NCI-H2029 treated with DMSO at 0.1 percent for 48 hours (cell line): Measurements from ENCODE around the gene SETDB2.

Experiments
- DNase-seq: peaks from one replicate; lab custom pipeline; 2025; lab: John Stamatoyannopoulos, UW

Gene SETDB2

DNA sequence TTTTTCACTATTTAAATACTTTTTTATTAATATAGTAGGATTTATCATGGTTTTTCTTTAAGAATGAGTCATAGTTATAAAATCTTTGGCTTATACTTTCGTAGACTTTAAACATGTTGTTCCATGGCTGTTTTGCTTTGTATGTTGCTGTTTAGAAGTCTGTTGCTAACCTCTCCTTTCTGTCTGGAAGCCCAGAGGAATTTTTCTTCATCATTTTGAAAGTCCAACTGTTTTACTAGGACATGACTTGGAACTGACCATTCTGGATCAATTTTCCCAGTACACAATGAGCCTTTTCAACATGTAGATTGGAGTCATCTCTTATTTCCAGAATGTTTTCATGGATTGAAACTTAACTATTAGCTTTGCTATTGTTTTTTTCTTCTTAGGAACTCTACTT lies 8.1 kb upstream of the SETDB2 start:
- no peak for DNase-seq

DNA sequence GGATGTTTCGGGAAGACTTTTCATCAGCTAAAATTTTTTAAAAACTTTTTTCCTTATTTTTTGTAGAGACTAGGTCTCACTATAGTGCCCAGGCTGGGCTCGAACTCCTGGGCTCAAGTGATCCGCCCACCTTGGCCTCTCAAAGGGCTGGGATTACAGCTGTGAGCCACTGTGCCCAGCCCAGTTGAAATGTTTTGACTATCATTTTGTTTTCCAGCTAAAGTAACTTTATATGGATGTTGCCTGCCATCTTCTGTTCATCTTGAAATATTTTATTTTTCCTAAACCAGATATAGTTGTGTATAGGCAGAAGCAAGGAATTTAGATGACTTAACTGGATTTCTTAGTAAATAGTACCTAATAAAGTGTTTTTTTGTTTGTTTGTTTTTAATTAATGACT lies 7.2 kb upstream of the SETDB2 start:
- DNase-seq: no peak

DNA sequence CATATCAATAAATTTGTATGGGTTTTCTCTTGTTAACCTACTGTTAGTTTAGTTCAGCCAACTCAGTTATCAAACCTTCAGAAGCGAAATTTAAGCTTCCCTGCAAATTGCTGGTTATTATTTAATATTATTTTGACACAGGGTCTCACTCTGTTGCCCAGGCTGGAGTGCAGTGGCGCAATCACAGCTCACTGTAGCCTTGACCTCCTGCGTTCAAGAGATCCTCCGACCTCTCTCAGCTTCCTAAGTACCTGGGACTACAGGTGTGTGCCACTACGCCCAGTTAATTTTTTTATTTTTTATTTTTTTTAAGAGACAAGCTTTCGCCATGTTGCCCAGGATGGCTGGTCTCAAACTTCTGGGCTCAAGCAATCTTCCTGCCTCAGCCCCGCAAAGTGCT lies 6.4 kb upstream of the SETDB2 start:
- DNase-seq: no peak

DNA sequence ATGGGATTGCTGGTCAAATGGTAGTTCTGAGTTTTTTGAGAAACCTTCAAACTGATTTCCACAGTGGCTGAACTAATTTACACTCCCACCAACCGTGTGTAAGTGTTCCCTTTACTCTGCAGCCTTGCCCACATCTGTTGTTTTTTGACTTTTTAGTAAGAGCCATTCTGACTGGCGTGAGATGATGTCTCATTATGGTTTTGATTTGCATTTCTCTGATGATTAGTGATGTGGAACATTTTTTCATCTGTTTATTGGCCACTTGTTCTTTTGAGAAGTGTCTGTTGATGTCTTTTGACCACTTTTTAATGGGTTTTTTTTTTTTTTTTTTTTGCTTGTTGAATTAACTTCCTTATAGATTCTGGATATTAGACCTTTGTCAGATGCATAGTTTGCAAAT lies 4.5 kb upstream of the SETDB2 start:
- DNase-seq: no peak

DNA sequence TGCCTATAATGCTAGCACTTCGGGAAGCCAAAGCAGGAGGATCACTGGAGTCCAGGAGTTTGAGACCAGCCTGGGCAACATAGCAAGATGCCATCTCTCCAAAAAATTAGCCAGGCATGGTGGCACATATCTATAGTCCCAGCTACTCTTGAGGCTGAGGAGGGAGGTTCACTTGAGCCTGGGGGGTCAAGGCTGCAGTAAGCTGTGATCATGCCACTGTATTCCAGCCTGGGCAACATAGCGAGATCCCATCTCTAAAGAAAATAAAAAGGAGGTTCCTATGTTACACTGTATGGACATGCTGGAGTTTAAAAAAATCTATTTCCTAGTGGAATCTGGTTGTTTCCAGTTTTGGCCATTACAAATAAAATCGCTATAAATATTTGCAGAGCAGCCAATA lies 2.8 kb upstream of the SETDB2 start:
- no peak for DNase-seq

DNA sequence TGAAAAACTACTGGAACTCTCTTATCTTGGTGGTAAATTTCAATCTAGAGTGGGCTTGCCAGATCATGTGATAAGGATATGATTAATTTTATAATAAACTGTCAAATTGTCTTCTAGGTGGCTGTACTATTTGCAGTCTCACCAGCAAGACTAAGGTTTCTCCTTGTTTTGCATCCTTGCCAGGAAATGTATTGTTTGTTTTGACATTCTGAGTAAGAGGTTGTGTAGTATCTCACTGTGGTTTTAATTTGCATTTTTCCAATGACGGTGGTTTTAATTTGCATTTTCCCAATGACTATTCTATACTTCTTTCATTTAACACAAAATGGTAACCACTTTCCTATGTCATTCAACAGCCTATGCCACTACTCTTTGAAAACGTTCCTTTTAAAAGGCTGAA lies 2.2 kb upstream of the SETDB2 start:
- no peak for DNase-seq

DNA sequence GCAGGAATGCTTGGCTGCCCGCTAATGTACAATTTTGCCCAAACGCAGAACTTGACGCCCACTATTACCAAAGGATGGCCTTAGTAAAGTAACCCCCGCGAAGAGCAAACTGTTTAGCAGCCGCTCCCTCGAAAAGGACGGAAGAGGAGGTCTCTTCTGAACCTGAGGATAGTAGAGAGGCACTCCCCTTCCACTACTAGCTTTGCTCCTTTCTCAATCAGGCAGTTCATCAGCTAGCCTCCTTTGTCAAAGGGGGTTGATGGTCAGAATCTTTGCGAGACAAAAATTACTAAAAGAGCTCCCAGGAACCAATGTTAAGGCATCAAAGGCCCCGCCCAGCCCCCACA lies 744 bp upstream of the SETDB2 start:
- no peak for DNase-seq

DNA sequence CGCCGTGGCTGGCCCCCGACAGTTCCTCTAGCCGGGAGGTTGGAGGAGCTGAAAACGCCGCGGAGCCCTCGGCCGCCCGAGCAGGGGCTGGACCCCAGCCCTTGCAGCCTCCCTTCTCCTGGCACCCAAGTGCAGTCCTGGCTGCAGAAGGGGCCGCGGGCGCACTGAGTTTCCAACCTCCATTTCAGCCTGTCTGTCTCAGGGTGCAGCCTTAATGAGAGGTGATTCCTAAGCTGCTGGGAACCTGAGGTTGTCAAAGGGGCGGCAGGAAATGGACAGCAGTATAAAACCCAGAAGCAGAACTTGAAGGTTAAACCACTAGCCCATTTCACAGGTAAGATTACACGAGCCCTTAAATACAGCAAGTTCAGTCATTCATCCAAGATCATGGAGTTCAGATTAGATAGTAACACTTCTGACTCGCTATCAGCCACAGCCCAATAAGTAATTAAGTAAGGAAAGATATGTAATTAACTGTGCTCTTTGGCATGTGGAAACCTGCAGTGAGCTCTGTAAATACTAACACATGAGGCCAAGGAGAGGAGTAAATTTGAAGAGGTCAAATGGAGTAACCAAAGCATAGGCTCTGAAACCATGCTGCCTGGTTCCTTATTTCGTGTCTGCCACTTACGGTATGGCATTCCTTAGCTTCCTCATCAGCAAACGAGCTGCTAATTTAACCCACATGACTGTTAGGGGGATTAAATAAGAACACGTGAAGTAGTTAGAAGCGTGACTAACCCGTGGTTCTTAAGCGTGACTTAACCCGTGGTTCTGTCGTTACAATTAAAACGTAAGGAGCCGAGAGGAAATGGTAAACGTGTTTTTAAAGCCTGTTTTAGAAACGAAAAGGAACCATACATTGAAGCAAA lies 686 bp downstream of the SETDB2 start:
- no peak for DNase-seq

DNA sequence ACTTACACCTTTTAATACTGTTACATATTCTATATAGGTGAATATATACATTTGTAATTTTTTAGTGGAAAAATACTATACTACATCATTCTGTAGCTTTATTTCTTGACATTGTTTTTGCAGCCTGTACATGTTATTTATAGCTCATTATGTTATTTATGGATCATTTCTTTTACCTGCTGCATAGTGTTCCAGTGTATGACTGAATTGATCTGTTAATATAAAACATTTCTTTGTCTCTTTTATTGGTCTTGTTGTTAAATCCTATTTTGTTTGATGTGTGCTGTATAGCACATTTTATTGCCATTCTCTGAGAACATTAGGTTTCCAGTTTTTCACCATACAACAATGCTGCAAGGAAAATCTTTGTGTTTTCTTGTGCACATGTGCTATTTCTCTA lies 2.4 kb downstream of the SETDB2 start:
- no peak for DNase-seq

DNA sequence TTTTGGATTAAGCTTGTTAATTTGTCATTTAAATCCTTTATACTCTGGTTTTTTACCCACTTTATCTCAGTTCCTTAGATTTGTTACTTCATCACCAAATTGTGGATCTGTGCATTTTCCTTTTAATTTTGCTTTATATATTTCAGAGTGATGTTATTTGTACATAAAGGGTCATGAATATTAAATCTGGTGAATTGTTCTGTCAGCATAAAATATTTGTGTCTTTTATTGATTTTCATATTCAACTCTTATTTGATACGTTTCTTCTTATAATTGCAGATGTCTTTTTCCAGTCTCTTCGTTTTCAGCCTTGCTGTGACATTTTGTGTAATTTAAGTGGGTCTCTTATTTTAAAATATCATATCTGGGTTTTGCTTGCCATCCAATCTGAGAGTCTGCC lies 4.7 kb downstream of the SETDB2 start:
- no peak for DNase-seq

DNA sequence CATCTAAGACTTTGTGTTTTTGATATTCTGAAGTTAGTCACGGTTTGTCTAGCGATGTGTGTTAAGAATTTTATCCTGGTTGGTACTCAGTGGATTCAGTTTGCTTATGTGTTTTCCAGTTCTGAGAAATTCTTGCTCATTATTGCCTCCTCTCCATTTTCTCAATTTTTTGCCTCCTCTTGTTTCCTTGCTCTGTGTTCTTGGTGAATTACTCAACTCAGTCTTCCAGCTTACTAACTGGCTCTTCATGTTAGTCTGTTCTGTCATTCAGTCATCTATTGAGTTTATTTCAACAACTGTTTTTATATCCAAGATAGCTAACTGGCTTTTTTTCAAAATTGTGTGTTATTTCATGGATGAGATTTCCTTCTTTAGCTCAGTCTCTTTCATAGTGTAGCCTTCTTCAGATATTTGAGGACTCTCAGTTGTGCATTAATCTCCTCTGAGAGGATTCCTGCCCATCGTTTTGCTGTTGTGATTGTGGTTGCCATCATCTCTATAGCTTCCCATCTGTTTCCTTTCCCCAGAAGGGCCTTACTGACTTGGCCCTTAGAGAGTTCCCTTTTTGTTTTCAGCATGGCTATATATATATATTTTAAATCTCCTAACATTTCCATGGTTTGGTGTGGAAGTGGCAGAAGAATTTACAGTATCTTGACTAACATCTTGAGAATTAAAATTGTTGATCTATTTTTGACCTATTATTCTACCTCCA lies 6.2 kb downstream of the SETDB2 start:
- DNase-seq: no peak

DNA sequence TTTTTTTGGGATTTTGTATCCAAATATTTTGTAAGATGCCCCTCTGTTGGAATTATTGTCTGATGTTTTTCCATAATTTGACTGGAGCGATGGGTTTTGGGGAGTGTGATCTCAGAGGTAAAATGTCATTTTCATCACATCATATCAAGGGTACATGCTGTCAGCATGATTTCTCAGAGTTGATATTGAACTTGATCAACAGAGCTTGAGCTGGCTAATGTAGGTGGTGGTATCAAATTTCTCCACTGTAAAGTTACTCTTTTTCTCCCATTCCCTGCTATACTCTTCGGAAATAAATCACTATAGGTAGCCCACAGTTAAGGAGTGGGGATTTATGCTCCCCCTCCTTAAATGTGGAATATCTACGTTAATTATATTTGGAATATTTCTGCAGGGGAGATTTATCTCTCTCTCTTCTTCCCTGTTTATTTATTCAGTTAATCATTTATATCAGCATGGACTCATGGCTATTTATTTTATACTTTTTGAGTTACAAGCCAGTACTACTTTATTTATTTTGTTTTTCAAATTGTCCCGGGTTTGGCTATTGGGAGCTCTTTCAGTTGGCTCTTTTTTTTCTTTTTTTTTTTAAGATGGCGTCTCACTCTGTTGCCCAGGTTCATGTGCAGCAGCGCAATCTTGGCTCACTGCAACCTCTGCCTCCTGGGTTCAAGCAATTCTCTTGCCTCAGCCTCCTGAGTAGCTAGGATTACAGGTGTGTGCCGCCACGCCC lies 8.8 kb downstream of the SETDB2 start:
- DNase-seq: no peak

DNA sequence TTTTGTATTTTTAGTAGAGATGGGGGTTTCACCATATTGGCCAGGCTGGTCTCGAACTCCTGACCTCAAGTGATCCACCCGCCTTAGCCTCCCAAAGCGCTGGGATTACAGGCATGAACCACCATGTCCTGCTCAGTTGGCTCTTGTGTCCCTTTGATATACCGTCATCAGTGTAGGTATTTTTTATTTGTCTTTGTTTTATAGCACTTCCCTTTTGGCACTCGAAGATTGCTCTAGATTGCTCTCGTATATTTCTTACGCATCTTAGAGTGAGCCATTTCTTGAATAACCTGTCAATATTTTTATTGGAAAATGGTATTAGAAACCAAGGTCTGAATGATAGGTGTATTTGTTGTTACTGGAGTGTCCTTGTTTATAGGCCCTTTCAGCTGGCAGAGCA lies 9.4 kb downstream of the SETDB2 start:
- no peak for DNase-seq

DNA sequence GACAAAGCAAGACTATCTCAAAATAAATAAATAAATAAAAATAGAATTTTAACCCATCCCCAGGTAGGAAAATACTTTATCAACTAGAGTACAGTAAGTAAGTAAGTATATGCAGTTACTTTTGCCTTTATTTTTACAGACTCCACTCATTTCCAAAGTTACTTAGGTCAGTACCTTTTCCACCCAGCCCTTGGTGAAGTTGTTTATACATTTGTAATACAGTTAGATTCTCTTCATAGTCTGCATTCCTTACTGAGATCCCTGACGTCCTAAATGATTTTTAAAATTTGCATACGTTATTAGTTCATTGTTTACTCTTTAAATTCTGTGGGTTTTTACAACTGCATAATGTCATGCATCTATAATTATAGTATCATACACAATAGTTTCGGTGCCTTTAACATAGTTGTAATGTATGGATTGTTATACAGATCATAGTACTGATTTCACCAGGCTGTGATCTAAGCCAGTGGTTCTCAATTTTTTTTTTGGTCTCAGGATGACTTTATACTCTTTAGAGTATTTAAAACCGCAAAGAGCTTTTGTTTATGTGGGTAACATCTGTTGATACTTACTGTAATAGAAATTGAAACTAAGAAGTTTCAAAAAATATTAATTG lies 10.4 kb downstream of the SETDB2 start:
- no peak for DNase-seq

DNA sequence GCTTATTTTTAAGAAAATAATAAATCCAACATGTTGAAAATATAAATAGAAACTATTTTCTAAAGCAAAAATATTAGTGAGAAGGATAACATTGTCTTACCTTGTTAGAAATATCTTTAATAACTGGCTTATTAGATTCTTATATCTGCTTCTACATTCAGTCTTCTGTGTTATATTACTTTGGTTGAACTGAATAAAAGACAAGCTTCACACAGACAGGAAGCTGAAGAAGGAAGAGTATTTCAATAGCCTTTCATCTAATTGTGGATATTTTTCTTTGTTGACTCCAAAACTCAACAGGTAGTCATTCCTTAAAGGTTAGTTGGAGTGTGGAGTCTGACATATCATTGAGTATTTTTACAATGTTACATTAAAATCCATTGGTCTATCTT lies 10.9 kb downstream of the SETDB2 start:
- no peak for DNase-seq

DNA sequence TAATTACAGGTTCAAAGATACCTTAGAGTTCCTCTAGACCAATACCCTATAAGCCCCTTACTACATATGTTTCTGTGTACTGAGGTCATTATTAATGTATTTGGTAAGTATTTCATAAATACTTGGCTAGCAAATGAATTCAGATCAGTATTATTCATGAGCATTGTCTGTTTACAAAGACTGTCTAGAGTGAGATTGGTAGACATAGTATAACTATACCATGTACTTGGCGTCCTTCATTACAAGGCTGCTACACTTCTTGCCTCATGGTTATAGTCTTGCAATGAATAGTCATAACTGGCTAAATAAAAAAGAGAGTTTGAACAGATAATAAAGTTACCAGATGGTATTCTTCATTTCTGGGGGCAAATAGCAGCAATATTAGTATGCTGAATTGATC lies 12.1 kb downstream of the SETDB2 start:
- no peak for DNase-seq

DNA sequence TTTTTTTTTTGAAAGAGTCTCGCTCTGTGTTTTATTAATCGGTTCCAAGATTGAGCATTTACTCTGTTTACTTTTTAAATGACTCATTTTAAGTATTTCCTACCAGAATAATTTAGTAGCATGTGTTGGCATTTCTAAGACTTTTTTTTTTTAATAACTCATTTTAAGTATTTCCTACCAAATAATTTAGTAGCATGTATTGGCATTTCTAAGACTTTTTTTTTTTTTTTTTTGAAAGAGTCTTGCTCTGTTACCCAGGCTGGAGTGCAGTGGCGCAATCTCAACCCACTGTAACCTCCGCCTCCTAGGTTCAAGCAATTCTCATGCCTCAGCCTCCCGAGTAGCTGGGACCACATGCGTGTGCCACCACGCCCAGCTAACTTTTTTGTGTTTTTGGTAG lies 13.1 kb downstream of the SETDB2 start:
- DNase-seq: no peak

DNA sequence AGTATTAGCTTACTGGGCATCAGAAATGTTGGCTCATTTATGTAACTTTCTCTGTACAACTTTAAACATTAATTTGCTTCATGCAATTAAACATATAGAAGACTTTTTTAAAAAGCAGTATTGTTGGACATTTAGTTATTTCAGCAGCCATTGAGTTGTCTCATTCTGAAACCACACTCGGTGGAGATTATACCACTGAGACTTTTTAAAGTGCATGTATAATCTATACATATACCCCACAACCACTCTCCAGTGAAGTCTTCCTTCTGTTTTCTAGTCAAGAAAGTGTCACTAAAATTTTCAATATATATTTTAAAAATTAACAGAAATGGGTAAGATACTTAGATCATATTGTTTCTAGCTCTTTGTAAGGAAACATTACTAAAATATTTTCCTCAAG lies 15.5 kb downstream of the SETDB2 start:
- no peak for DNase-seq

DNA sequence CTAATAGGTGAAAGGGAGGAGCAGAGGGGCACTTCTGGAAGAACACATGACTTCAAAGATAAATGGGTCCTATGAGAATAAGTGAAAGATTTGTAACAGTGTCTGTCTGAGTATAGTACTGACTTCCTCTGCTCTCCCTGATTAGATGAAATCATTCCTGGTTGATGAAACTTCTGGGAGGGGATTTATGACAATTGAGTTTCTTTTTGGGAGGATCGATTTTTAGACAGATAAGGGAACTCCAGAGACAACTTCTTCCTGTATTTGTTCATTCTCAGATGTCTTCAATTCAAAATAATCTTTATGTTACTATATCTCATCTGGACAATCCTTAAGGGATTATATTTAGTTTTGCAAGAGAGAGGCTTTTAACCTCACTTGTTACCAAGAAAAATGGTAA lies 20.0 kb downstream of the SETDB2 start:
- no peak for DNase-seq

DNA sequence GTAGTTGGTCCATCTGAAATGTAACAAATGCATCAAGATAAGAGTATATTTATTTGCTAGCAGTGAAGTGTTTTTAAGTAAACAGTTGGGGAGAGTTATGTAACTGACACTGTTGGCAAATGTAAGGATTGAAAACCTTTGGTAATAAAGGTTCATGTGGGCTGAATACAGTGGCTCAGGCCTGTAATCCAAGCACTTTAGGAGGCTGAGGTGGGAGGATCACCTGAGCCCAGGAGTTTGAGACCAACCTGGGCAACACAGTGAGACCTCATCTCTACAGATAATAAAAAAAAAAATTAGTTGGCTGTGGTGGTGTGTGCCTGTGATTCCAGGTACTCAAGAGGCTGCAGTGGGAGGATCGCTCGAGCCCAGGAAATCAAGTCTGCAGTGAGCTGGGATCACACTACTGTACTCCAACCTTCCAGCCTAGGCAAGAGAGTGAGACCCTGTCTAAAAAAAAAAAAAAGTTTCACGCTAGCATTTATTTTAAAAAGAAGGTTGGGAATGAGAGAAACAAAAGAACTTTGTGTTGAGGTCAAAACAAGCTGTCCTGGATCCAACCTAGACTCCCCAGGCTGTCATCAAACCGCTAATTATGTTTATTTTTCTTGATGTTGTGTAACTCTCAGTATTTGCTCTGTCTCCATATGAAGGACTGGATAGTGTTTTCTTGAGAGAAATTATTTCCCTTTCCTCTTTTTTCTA lies 20.7 kb downstream of the SETDB2 start:
- DNase-seq: no peak

DNA sequence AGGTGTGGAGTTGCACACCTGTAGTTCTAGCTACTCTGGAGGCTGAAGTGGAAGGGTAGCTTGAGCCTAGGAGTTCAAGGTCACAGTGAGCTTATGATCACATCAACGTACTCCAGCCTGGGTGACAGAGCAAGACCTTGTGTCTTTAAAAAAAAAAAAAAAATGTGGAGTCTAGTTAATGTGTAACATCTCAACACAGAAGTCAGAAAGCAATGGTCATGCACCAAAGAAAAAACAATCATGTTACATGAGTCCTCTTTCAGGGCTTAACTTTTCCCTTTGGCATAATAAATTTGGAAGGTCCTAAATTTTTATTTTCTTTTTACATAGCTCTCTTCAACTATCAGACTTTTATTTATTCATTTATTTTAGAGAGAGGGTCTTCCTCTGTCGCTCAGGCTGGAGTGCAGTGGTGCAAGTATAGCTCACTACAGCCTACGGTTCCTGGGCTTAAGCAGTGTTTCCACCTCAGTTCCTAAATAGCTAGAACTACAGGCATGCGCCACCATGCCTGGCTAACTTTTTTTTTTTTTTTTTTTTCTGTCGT lies 22.3 kb downstream of the SETDB2 start:
- no peak for DNase-seq

DNA sequence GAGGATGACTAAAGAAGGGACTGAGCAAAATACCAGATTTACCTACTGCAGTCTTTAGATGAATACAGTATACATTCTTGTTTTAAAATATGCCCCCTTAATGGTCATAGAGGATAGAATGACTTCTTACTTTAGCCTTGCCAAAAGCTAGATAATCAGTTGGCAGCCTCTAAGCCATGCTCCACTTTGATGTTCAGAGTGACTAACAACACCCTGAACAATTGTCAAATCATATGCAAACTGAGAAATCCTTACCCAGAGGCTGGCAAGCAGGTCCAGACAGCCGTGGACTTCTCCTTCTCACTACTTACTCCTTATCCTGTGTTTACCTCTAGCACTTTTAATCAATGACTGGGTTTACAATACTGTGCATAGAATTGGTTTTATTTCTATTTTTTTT lies 28.1 kb downstream of the SETDB2 start:
- DNase-seq: no peak
